B cell (primary cell): ENCODE results near the gene CTNNA2. TPM values are rescaled to one million over a fixed set of nuclear protein-coding genes. Genes with fewer than 3 reads are reported as not detected.

Experiments
- ATAC-seq: fragments of 200-7000 bp; cut with Tn5 transposase; one replicate; pipeline ENCODE4 v1.10.0; 2021; ENCODE audit warnings: low read depth, mild to moderate bottlenecking, moderate number of reproducible peaks, moderate library complexity
- CTCF ChIA-PET: fragments of 350-600 bp; sonication (Branson Sonifier 250); formaldehyde crosslinking; loops from one replicate; lab custom pipeline; 2021; ENCODE audit warnings: antibody characterized with exemption, inconsistent platforms; lab: Charles Lee
- POLR2A ChIA-PET: fragments of 350-600 bp; sonication (Branson Sonifier 250); formaldehyde crosslinking; loops from one replicate; lab custom pipeline; 2021; ENCODE audit warnings: antibody characterized with exemption; lab: Charles Lee
- DNase-seq: peaks from one replicate; pipeline ENCODE4 v3.0.0; 2013
- H2AFZ ChIP-seq: 2 replicates; pipeline ENCODE4 v1.6.1; 2012; ENCODE audit warnings: mild to moderate bottlenecking, low read depth, low read length; ENCODE audit not compliant: insufficient read depth, poor library complexity, severe bottlenecking
- H3K27ac ChIP-seq, 2 donors: 1 replicate in 1 of 2; 2 replicates in 1 of 2; pipeline ENCODE4 v1.5.1; 2012 to 2013; ENCODE audit warnings: low read length in 2 of 2, mild to moderate bottlenecking in 2 of 2, moderate library complexity in 1 of 2
- H3K27me3 ChIP-seq, 4 experiments: fragments of 200-600 bp in 1 of 4; sonication (generic) in 1 of 4; replicated peaks in 1 of 4; 1 replicate in 2 of 4; 2 replicates in 2 of 4; pipeline versions ENCODE4 v1.6.1 to v1.7.0; 2013 to 2016; ENCODE audit warnings: low read length in 3 of 4, mild to moderate bottlenecking in 2 of 4, mixed read lengths in 1 of 4, moderate library complexity in 1 of 4; ENCODE audit not compliant: insufficient read depth in 4 of 4, control insufficient read depth in 3 of 4; ENCODE audit errors: control extremely low read depth in 1 of 4
- H3K36me3 ChIP-seq, 2 experiments: replicated peaks in 1 of 2; 1 replicate in 1 of 2; 2 replicates in 1 of 2; pipeline versions ENCODE4 v1.6.1 to v1.7.1; 2013; ENCODE audit warnings: low read length in 1 of 2; ENCODE audit not compliant: insufficient read depth in 2 of 2, control insufficient read depth in 1 of 2; ENCODE audit errors: control extremely low read depth in 1 of 2, extremely low read depth in 1 of 2
- H3K4me1 ChIP-seq, 2 donors: fragments of 200-600 bp in 1 of 2; sonication (generic) in 1 of 2; 1 replicate in 1 of 2; 2 replicates in 1 of 2; pipeline versions ENCODE4 v1.5.1 to v1.6.1; 2013 to 2017; ENCODE audit warnings: low read length in 2 of 2; ENCODE audit not compliant: control insufficient read depth in 2 of 2, insufficient read depth in 2 of 2
- H3K4me2 ChIP-seq: replicated peaks from 2 replicates; pipeline ENCODE3; 2012; ENCODE audit warnings: mild to moderate bottlenecking, low read depth, low read length; ENCODE audit not compliant: poor library complexity, severe bottlenecking
- H3K4me3 ChIP-seq, 5 experiments: fragments of 200-600 bp in 1 of 5; sonication (generic) in 1 of 5; 1 replicate in 3 of 5; 2 replicates in 2 of 5; pipeline versions ENCODE4 v1.5.1 to v1.7.0; 2011 to 2016; ENCODE audit warnings: low read length in 4 of 5, mild to moderate bottlenecking in 4 of 5, low read depth in 2 of 5, control low read depth in 1 of 5, moderate library complexity in 1 of 5; ENCODE audit not compliant: insufficient read depth in 1 of 5; ENCODE audit errors: control extremely low read depth in 1 of 5, extremely low read depth in 1 of 5
- H3K79me2 ChIP-seq: fragments of 200-600 bp; sonication (generic); one replicate; pipeline ENCODE4 v1.6.0; 2016; ENCODE audit warnings: low read length; ENCODE audit not compliant: control insufficient read depth, insufficient read depth
- H3K9ac ChIP-seq: fragments of 200-600 bp; sonication (generic); 2 replicates; pipeline ENCODE4 v1.6.1; 2017; ENCODE audit warnings: mild to moderate bottlenecking, low read length, moderate library complexity
- H3K9me3 ChIP-seq, 3 donors: one replicate each; pipeline versions ENCODE4 v1.6.1 to v1.7.1; 2013; ENCODE audit warnings: low read length in 2 of 3; ENCODE audit not compliant: control insufficient read depth in 2 of 3, insufficient read depth in 1 of 3; ENCODE audit errors: control extremely low read depth in 1 of 3
- H4K20me1 ChIP-seq: 2 replicates; pipeline ENCODE4 v1.6.0; 2012; ENCODE audit warnings: mild to moderate bottlenecking, low read length; ENCODE audit not compliant: insufficient read depth, control insufficient read depth, poor library complexity, severe bottlenecking
- H3K27ac Mint-ChIP-seq: one replicate; pipeline ENCODE4 v1.8.0; 2021; ENCODE audit warnings: mixed read lengths
- H3K27me3 Mint-ChIP-seq: one replicate; pipeline ENCODE4 v1.8.0; 2021; ENCODE audit warnings: mixed read lengths
- H3K4me1 Mint-ChIP-seq: one replicate; pipeline ENCODE4 v1.8.0; 2021; ENCODE audit warnings: mixed read lengths
- H3K4me3 Mint-ChIP-seq: one replicate; pipeline ENCODE4 v1.8.0; 2021; ENCODE audit warnings: mixed read lengths
- H3K9me3 Mint-ChIP-seq: one replicate; pipeline ENCODE4 v1.8.0; 2022; ENCODE audit warnings: mixed read lengths; ENCODE audit not compliant: insufficient read depth
- CTCF ChIP-seq: fragments of 200-600 bp; IDR thresholded peaks from one replicate; pipeline ENCODE4 v1.8.0; 2022; ENCODE audit warnings: antibody characterized with exemption, mild to moderate bottlenecking
- EZH2 ChIP-seq: IDR thresholded peaks from 2 replicates; pipeline ENCODE4 v1.6.1; 2012; ENCODE audit warnings: borderline replicate concordance, low read depth, mild to moderate bottlenecking, moderate library complexity, low read length; ENCODE audit not compliant: insufficient read depth, poor library complexity, severe bottlenecking
- WGBS: methylation state at CpG from one replicate; pipeline ENCODE4 v1.1.5; 2013; ENCODE audit warnings: missing lambda C conversion rate; ENCODE audit not compliant: insufficient coverage; 5-methylcytosine and 5-hydroxymethylcytosine counted together
- intact Hi-C: fragments of 100-400 bp; cut with micrococcal nuclease; formaldehyde crosslinking; loops from one replicate; pipeline ENCODE4 v1.10.0; 2022
- polyA plus RNA-seq: library from polyadenylated mRNA; depleted of rRNA; stranded (reverse); fragments of >200 nt; gene quantifications from 2 replicates; pipeline ENCODE4 v1.2.3, GENCODE V29; 2012
- total RNA-seq, 2 donors: library from RNA; stranded (reverse); fragments of 120-200 nt in 1 of 2; gene quantifications; 1 replicate in 1 of 2; 2 replicates in 1 of 2; pipeline versions ENCODE4 v1.2.3 to v1.2.4, GENCODE V29; 2013 to 2022

The CTNNA2 gene
- total and polyA plus RNA-seq, 2 donors (not counting 1 experiment from before 2014, with no cell fraction given), result not detected

GRCh38 chr2:80075719-80076118, 562.9 kb downstream of the CTNNA2 start:
- ATAC-seq, result no peak
- Mint-ChIP-seq H3K4me1 (no peaks in the 10 kb centered on the region), H3K27ac (no peak overlapping the region), H3K9me3 (no peaks in the 10 kb centered on the region), H3K27me3 (peaks cover 4% of the 10 kb centered on the region), H3K4me3 (no peak overlapping the region)
- ChIA-PET CTCF (no interaction called here), POLR2A (no interaction called here)
- Histone ChIP-seq H2AFZ (no peak overlapping the region), H4K20me1 (no peaks in the 10 kb centered on the region), H3K4me3 (no peak overlapping the region), H3K27ac (no peak overlapping the region), H3K4me2 (no peak overlapping the region), H3K9ac (no peak overlapping the region), H3K27me3 (no peaks in the 10 kb centered on the region), H3K36me3 (no peaks in the 10 kb centered on the region), H3K79me2 (no peaks in the 10 kb centered on the region), H3K4me1 (no peaks in the 10 kb centered on the region), H3K9me3 (peaks cover 0 to 4% (median 0%) of the 10 kb centered on the region in 3 donors)
- intact Hi-C loops, result no loop called here
- no CpG with 5 or more reads among the region's 1 CpG for WGBS
- no peak for TF ChIP-seq CTCF
- no peak for TF ChIP-seq EZH2
- no peak for DNase-seq

GRCh38 chr2:80078290-80079036, 565.6 kb downstream of the CTNNA2 start:
- Mint-ChIP-seq H3K9me3 (no peaks in the 10 kb centered on the region), H3K27me3 (no peaks in the 10 kb centered on the region), H3K4me1 (no peaks in the 10 kb centered on the region), H3K27ac (no peak overlapping the region), H3K4me3 (no peak overlapping the region)
- Histone ChIP-seq H3K27me3 (no peaks in the 10 kb centered on the region), H3K36me3 (no peaks in the 10 kb centered on the region), H2AFZ (no peak overlapping the region), H3K4me3 (no peak overlapping the region), H3K79me2 (no peaks in the 10 kb centered on the region), H4K20me1 (no peaks in the 10 kb centered on the region), H3K4me1 (no peaks in the 10 kb centered on the region), H3K9ac (no peak overlapping the region), H3K27ac (no peak overlapping the region), H3K4me2 (no peak overlapping the region), H3K9me3 (peaks cover 0 to 4% (median 0%) of the 10 kb centered on the region in 3 donors)
- 97% methylated on average over 5 of the region's 6 CpGs for WGBS
- ChIA-PET CTCF (no interaction called here), POLR2A (no interaction called here)
- DNase-seq (no peak), ATAC-seq (no peak)
- intact Hi-C loops, result no loop called here
- TF ChIP-seq EZH2 (no peak), CTCF (no peak)
